Neural progenitor cell (in vitro differentiated cells): ENCODE measurements around the gene GLIS2.

Experiments used
- CTCF ChIP-seq: fragments of 200-600 bp; sonication (generic); IDR thresholded peaks from 2 replicates; pipeline ENCODE4 v1.5.1; 2017; ENCODE audit warnings: antibody characterized with exemption, mild to moderate bottlenecking
- EZH2 ChIP-seq: fragments of 200-600 bp; sonication (generic); IDR thresholded peaks from 2 replicates; pipeline ENCODE4 v1.6.1; 2017; ENCODE audit warnings: antibody characterized with exemption, mild to moderate bottlenecking, moderate library complexity
- EZH2phosphoT487 ChIP-seq: fragments of 200-600 bp; sonication (generic); IDR thresholded peaks from 2 replicates; pipeline ENCODE4 v1.6.1; 2017; ENCODE audit warnings: antibody characterized with exemption

- TF ChIP-seq CTCF (no peak), EZH2phosphoT487 (no peak), EZH2 (no peak)
These were observed 69.4 kb downstream of the GLIS2 start for GRCh38 chr16:4385066-4385788.
